Measurements from ENCODE around the gene AP1S1.

Gene AP1S1

DNA sequence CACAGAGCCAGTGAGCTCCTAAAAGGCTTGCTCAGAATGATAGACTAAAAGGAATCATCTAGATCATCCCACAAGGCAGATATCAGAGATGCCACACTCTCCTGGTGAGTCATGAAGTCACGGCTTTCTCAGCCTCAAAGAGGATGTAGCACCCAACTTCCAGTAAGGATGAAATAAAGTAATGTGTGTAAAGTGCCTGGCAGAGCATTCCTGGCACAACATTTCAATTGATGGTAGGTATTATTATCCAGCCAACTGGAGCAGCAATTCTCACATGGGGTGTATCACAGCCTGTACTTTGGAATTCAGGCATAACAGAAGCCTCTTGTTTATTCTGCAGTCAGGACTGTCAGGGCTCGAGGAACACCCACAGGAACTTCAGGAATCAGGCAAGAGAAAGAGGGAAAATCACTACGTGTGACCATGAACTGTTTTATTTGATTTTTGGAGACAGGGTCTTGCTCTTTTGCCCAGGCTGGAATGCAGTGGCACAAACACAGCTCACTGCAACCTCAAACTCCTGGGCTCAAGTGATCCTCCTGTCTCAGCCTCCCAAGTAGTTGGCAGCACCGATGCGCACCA, 31.1 kb downstream of the AP1S1 start:
- Histone ChIP-seq H2AFZ (ENCODE audit: low read length) (no peak overlapping the region), H3K4me1 (ENCODE audit: insufficient read depth, low read length, severe bottlenecking) (no peaks in the 10 kb centered on the region), H3K9me3 (ENCODE audit: low read length) (no peaks in the 10 kb centered on the region), H3K4me3 (ENCODE audit: low read depth, low read length, poor library complexity, severe bottlenecking) (no peak overlapping the region), H3K4me2 (ENCODE audit: low read length) (no peak overlapping the region), H3K9me2 (ENCODE audit: low read depth, low read length) (no peaks in the 10 kb centered on the region), H3K27me3 (ENCODE audit: insufficient read depth, low read length) (peaks cover 4% of the 10 kb centered on the region; the same call in 1 of the 2 replicates), H4K20me1 (ENCODE audit: insufficient read depth, low read length) (no peaks in the 10 kb centered on the region), H3K79me2 (ENCODE audit: insufficient read depth, low read length) (no peaks in the 10 kb centered on the region), H3K36me3 (ENCODE audit: insufficient read depth, low read length) (no peaks in the 10 kb centered on the region), H3F3A (ENCODE audit: insufficient read depth, low read length) (no peaks in the 10 kb centered on the region), H3K27ac (ENCODE audit: low read depth, low read length, poor library complexity, severe bottlenecking) (no peak overlapping the region), H3K9ac (ENCODE audit: low read length) (no peak overlapping the region)
- TF ChIP-seq EZH2 (IDR thresholded peaks at IDR 0.05; ENCODE audit: borderline replicate concordance, low read length) (no peak), CTCF (IDR thresholded peaks at IDR 0.05; ENCODE audit: low read length) (no peak)

DNA sequence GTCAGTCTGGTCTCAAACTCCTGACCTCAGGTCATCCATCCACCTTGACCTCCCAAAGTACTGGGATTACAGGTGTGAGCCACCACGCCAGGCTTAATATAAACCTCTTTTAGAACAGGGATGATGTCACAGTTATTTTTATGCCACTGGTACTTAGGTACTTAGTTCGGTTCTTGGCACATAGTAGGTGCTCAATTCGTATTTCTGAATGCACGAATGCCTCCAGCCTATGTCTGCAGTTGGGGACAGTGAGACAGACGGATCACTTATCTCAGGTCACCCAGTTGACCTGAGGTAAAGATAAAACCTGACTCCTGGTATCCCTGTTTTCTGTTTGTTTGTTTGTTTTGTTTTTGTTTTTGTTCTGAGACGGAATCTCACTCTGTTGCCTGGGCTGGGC, 31.9 kb downstream of the AP1S1 start:
- TF ChIP-seq CTCF (IDR thresholded peaks at IDR 0.05; ENCODE audit: low read length) (no peak), EZH2 (IDR thresholded peaks at IDR 0.05; ENCODE audit: borderline replicate concordance, low read length) (no peak)
- no peaks in the 10 kb centered on the region for H3K9me3 ChIP-seq (ENCODE audit: low read length)
- H4K20me1 ChIP-seq (ENCODE audit: insufficient read depth, low read length), result no peaks in the 10 kb centered on the region
- H2AFZ ChIP-seq (ENCODE audit: low read length), result no peak overlapping the region
- H3K36me3 ChIP-seq (ENCODE audit: insufficient read depth, low read length), result no peaks in the 10 kb centered on the region
- no peak overlapping the region for H3K27ac ChIP-seq (ENCODE audit: low read depth, low read length, poor library complexity, severe bottlenecking)
- H3K9ac ChIP-seq (ENCODE audit: low read length), result no peak overlapping the region
- no peak overlapping the region for H3K4me3 ChIP-seq (ENCODE audit: low read depth, low read length, poor library complexity, severe bottlenecking)
- H3K4me2 ChIP-seq (ENCODE audit: low read length), result no peak overlapping the region
- H3K9me2 ChIP-seq (ENCODE audit: low read depth, low read length), result no peaks in the 10 kb centered on the region
- H3K4me1 ChIP-seq (ENCODE audit: insufficient read depth, low read length, severe bottlenecking), result no peaks in the 10 kb centered on the region
- H3K27me3 ChIP-seq (ENCODE audit: insufficient read depth, low read length), result peaks cover 4% of the 10 kb centered on the region; the same call in 1 of the 2 replicates
- no peaks in the 10 kb centered on the region for H3K79me2 ChIP-seq (ENCODE audit: insufficient read depth, low read length)
- no peaks in the 10 kb centered on the region for H3F3A ChIP-seq (ENCODE audit: insufficient read depth, low read length)

DNA sequence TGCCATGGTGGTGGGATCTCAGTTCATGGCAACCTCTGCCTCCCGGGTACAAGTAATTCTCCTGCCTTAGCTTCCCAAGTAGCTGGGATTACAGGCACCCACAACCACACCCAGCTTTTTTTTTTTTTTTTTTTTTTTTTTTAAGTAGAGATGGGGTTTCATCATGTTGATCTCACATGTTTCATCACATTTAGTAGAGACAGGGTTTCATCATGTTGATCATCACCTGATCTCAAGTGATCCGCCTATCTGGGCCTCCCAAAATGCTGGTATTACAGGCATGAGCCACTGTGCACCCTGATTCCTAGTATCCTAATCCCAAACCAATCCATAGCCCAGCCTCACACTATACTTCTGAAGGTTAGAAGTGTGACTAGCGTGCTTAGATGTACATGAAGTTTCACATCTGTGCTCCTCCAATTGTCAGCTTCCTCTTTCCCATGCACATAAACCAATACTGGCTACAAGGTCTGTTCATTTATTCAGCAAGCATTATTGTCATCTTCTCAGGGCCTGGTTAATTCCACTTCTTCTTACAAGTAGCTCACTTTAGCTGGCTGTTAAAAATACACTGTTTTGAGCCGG, 32.7 kb downstream of the AP1S1 start:
- H3K9me2 ChIP-seq (ENCODE audit: low read depth, low read length), result no peaks in the 10 kb centered on the region
- no peaks in the 10 kb centered on the region for H3K9me3 ChIP-seq (ENCODE audit: low read length)
- no peaks in the 10 kb centered on the region for H3F3A ChIP-seq (ENCODE audit: insufficient read depth, low read length)
- H3K27me3 ChIP-seq (ENCODE audit: insufficient read depth, low read length), result peaks cover 4% of the 10 kb centered on the region; the same call in 1 of the 2 replicates
- no peaks in the 10 kb centered on the region for H3K36me3 ChIP-seq (ENCODE audit: insufficient read depth, low read length)
- H3K4me2 ChIP-seq (ENCODE audit: low read length), result no peak overlapping the region
- TF ChIP-seq CTCF (IDR thresholded peaks at IDR 0.05; ENCODE audit: low read length) (no peak), EZH2 (IDR thresholded peaks at IDR 0.05; ENCODE audit: borderline replicate concordance, low read length) (no peak)
- H3K4me1 ChIP-seq (ENCODE audit: insufficient read depth, low read length, severe bottlenecking), result no peaks in the 10 kb centered on the region
- no peak overlapping the region for H3K9ac ChIP-seq (ENCODE audit: low read length)
- H4K20me1 ChIP-seq (ENCODE audit: insufficient read depth, low read length), result no peaks in the 10 kb centered on the region
- H3K79me2 ChIP-seq (ENCODE audit: insufficient read depth, low read length), result no peaks in the 10 kb centered on the region
- H2AFZ ChIP-seq (ENCODE audit: low read length), result no peak overlapping the region
- H3K27ac ChIP-seq (ENCODE audit: low read depth, low read length, poor library complexity, severe bottlenecking), result no peak overlapping the region
- H3K4me3 ChIP-seq (ENCODE audit: low read depth, low read length, poor library complexity, severe bottlenecking), result no peak overlapping the region

Measured in OCI-LY1 (cell line).